AG20443 (cell line): ENCODE measurements around the gene ZNF574.
"Not testable (repeated sequence)": the region's sequence is repeated elsewhere in the genome, so short reads cannot be mapped to it uniquely, and the experiment has no call there.

Experiments
- DNase-seq: peaks from one replicate; pipeline ENCODE4 v3.0.0; 2012; ENCODE audit warnings: low spot score, mixed read lengths

Gene ZNF574

DNA sequence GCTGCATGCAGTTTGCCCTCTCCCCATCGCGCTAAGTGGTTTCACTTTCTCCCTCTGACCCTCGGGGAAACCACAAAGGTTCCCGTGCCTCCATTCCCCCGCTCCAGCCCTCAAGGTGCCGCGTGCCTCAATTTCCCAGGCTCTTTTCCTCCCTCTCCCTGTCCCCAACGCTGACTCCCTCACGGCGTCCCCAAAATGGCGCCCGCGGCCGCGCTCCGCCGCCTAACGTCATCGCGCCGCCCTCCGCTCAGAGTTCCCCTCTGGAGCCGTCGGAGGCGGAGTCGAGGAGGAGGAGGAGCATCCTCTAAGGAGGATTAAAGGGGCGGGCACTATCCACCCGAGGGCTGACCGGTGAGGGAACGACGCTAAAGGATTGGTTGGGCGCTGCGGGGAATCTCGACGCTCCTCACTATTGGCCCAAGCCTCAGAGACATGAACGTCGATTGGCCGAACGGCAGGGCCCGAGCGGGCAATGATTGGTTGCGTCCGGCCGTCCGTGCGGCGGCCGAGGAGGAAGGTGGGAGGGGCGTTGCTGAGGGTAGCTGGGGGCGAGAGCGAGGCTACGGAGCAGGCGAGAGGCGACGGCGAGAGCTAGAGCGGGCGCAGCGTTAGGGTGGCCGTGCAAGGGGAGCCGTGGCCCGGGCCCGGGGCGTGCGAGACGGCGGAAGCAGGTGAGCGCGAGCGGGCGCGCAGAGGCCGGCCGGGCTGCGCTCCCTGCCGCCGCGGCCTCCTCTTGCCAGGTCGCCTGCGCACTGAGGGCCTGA, at the start of gene ZNF574:
Gene ZNF574 (plus strand): TSS at position 551 of the 764 bp plus-strand sequence. CDS start 2,441 bp downstream, outside the sequence.
- DNase-seq, result peak; percentile 98

- no peak for DNase-seq
Measured at GRCh38 chr19:42028304-42029216, 47.4 kb upstream of the ZNF574 start.

DNA sequence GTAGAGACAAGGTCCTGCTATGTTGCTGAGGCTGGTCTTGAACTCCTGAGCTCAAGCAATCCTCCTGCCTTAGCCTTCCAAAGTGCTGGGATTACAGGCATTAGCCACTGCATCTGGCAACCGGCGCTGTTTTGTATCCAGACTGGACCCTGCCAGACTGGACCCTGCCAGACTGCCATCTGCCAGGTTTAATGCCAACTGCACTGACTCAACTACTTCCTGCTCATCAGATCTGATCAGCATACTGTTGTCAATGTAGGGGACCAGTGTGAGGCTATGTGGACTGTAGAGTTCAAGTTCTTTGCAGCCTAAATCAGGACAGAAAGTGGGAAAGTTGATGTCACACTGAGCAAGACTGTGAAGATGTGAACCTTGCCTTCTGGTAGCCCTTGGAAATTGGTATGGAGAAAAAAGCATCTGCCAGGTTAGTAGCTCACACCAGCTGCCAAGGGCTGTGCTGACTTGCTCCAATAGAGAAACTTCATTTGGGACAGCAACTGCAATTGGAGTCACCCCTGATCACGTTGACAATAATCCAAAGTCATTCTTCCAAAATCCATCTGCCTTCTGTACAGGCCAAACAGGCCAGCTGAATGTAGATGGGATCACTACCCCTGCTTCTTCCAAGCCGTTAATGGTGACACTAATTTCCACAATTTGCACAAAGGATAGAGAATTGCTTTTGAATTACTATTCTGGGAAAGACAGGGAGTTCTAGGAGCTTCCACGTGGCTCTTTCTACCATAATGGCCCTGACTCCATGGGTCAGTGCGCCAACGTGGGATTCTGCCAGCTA, 45.1 kb upstream of the ZNF574 start:
- no peak for DNase-seq

GRCh38 chr19:42032431-42032830, 43.5 kb upstream of the ZNF574 start:
- no peak for DNase-seq

- no peak for DNase-seq
Measured at GRCh38 chr19:42033413-42033812, 42.6 kb upstream of the ZNF574 start.

DNA sequence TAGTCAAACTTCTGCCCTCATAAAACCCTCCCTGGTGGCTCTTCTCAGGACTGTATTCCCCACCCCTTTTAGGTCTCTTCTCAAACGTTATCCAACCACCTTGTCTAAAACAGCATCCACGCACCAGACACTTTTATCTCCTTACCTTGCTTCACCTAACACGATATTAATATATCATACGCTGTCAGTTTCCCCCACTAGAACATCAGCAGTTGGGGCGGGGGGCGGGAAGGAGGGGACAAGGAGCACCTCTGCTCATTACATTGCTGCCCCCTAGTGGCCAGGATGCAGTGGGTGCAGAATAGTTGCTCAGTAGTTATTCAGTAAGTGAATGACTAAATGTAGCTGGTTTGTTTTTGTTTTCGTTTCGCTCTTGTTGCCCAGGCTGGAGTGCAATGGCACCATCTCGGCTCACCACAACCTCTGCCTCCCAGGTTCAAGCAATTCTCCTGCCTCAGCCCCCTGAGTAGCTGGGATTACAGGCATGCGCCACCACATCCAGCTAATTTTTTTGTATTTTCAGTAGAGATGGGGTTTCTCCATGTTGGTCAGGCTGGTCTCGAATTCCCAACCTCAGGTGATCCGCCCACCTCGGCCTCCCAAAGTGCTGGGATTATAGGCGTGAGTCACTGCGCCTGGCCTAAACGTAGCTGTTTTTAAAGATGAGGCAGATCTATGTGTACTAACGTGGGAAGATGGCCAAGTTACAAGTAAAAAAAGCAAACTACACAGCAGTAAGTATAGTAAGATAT, 41.1 kb upstream of the ZNF574 start:
- peak; percentile 83 for DNase-seq

DNA sequence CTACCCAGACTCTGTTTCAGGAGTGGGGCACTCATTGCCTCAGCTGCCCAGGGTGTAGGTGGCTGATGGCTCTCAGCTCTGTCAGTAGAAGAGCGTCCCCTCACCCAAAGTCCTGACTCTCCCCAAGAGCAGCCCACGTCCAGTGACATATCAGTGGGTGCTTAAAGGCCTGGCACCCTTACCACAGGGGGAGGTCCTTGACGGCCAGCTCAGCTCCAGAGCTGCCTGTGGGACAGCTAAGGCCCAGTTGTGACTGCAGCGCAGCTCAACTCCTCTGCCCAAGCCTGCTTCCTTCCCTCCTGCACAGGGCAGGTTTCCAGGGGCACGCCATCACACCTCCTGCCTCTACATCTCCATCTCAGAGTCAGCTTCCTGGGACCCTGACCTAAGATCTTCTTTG, 38.3 kb upstream of the ZNF574 start:
- no peak for DNase-seq

GRCh38 chr19:42038666-42039065, 37.3 kb upstream of the ZNF574 start:
- no peak for DNase-seq

DNA sequence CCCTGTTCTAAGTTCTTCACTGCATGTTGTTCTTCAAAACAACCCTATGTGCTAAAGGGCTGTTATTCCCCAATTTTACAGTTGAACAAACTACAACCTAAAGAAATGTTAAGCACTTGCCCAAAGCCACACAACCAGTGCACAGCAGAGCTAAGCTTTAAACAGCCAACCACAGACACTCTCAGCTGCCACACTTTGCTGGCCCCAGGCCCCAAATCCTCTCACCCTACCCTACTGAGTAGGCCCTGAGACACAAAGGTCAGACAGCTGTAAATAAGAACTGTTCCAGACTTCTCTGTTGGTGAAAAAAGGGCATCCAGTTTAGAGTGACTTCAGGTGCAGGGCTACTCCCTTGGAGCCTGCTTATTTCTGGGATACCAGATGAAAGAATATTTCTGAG, 35.9 kb upstream of the ZNF574 start:
- DNase-seq, result no peak

GRCh38 chr19:42040491-42040890, 35.5 kb upstream of the ZNF574 start:
- not testable (repeated sequence) for DNase-seq

- no peak for DNase-seq
Measured at GRCh38 chr19:42042455-42043170, 33.4 kb upstream of the ZNF574 start.

- no peak for DNase-seq
Measured at GRCh38 chr19:42045575-42045974, 30.4 kb upstream of the ZNF574 start.

DNA sequence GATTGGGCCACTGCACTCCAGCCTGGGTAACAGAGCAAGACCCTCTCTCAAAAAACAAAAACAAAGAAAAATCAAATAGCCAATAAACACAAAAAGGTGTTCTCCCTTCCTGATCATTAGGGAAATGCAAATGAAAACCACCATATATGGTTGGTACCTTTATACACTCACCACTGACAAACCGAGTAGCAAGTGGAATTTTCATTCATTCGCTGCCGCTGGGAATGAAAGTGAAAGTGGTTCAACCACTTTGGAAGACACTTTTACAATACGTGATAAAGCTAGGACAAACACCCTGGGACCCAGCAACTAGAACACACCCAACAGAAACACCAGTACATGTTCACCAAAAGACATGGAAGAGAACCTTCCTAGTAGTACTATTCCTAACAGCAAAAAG, 27.0 kb upstream of the ZNF574 start:
- DNase-seq, result no peak

DNA sequence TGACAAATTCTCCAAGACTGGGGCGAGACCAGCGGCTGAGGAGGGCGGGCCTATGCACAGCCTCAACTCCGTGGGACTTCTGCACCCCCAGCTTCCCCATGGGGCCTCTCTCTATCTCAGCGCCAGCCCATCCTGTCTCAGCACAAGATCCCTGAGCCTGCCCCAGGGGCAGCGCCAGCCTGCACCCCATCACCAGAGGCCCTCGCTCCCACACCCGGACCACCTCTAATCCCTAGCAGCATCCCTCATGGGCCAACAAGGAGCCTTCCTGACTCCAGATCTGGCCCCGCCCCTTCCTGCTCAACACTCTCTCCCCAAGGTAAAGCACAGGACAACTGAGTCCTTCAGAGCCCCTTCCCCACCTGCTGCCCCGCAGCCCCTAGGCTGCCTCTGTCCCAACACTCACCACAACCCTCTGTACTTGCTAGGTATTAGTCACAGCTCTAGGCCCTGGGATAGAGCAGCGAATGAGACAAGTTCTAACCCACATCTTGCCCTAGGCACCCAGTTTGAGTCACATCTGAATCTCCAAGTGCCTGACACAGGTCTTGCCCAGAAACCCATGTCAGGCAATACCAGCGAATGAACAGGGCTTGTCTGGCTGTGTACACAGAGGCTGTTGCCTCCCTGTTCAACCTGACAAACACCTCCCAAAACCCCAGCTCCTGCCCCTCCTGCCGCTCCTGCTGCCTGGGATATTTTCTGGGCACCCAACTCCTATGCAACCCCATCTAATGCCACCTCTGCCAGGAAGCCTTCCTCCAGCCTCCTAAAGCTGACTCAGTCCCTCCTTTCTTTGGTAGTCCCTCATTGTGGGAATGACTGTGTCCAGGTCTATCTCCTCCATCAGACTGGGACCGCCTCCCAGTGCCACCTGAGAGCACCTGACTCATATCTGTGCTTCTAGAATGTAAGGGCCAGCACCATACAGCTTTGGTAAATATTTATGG, 24.5 kb upstream of the ZNF574 start:
- no peak for DNase-seq

DNA sequence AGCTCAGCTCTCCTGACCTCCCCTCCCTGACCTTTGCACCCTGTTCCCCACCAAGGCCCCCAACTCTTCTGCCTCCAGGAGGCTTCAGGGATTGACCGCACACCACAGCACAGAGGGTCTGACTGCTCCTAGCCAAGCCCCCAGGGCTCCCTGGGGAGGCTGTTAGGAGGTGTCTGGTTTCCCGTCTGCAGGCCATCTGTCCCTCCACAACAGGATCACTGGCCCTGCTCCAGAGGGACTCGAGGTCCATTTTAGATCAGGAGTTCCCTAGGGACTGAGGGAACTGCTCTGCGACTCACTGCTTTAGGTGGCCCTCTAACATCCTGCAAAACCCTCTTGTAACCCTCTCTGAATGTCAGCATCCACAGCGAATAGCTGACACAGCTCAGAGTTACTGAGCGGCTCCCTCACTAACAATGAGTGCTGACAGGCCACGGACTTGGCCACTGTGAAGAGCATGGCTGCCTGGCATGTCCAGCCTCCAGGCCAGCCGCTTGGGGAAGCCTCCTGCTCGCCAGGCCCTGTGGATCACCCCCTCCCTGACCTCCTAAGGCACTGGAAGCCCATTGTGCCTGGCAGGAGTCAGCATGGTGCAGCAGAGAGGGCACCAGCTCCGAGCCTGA, 23.6 kb upstream of the ZNF574 start:
- no peak for DNase-seq

GRCh38 chr19:42053037-42053935, 22.7 kb upstream of the ZNF574 start:
- DNase-seq, result no peak

- DNase-seq, result no peak
Measured at GRCh38 chr19:42054205-42054604, 21.8 kb upstream of the ZNF574 start.

- no peak for DNase-seq
Measured at GRCh38 chr19:42057846-42058245, 18.1 kb upstream of the ZNF574 start.
